HG03139 (cell line): ENCODE measurements around the gene RBM46.
"Not testable (repeated sequence)": the region's sequence is repeated elsewhere in the genome, so short reads cannot be mapped to it uniquely, and the experiment has no call there.

Experiments used
- ATAC-seq: cut with Tn5 transposase; IDR thresholded peaks from one replicate; pipeline ENCODE4 v1.9.1; 2021; ENCODE audit not compliant: unreplicated experiment

RBM46 gene

GRCh38 chr4:154836513-154836912, 55.4 kb downstream of the RBM46 start:
- ATAC-seq, result no peak

GRCh38 chr4:154838155-154838554, 57.1 kb downstream of the RBM46 start:
- no peak for ATAC-seq

GRCh38 chr4:154838694-154839093, 57.6 kb downstream of the RBM46 start:
- ATAC-seq, result no peak

GRCh38 chr4:154854362-154854761, 73.3 kb downstream of the RBM46 start:
- ATAC-seq, result no peak

- ATAC-seq, result no peak
These were observed 77.1 kb downstream of the RBM46 start for GRCh38 chr4:154858166-154858565.

- ATAC-seq, result no peak
These were observed 87.5 kb downstream of the RBM46 start for GRCh38 chr4:154868414-154869194.

GRCh38 chr4:154869301-154869700, 88.2 kb downstream of the RBM46 start:
- no peak for ATAC-seq

- no peak for ATAC-seq
These were observed 91.1 kb downstream of the RBM46 start for GRCh38 chr4:154872198-154872597.

- not testable (repeated sequence) for ATAC-seq
These were observed 93.0 kb downstream of the RBM46 start for GRCh38 chr4:154874049-154874448.

- ATAC-seq, result no peak
These were observed 96.2 kb downstream of the RBM46 start for GRCh38 chr4:154877110-154877760.
